ENCODE results near the gene SOX6.

DNA sequence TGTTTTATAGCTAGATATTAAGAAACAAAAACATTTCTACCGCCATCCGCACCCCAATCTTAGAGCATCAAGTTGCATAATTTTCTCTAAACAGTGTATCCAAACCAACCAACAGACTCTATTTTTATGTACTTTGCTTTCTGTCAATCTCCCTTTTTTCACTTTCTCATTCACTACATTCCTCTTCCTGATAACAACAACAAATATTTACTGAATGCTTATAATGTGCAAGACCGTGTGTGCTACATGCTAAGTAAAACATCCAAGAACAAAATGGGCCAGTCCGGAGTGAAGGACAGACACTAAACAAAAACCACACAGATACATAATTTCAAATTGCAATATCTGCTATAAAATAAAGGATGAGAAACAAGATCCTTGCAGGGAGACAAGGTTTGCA lies 38.6 kb upstream of the SOX6 start:
- no peak for TF ChIP-seq EZH2 (IDR thresholded peaks at IDR 0.05; ENCODE audit: borderline replicate concordance, low read length)
- TF ChIP-seq, protein P1, sequence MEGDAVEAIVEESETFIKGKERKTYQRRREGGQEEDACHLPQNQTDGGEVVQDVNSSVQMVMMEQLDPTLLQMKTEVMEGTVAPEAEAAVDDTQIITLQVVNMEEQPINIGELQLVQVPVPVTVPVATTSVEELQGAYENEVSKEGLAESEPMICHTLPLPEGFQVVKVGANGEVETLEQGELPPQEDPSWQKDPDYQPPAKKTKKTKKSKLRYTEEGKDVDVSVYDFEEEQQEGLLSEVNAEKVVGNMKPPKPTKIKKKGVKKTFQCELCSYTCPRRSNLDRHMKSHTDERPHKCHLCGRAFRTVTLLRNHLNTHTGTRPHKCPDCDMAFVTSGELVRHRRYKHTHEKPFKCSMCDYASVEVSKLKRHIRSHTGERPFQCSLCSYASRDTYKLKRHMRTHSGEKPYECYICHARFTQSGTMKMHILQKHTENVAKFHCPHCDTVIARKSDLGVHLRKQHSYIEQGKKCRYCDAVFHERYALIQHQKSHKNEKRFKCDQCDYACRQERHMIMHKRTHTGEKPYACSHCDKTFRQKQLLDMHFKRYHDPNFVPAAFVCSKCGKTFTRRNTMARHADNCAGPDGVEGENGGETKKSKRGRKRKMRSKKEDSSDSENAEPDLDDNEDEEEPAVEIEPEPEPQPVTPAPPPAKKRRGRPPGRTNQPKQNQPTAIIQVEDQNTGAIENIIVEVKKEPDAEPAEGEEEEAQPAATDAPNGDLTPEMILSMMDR (conservative IDR thresholded peaks at IDR 0.05 in 1 of 2, IDR thresholded peaks at IDR 0.05 in 1 of 2; ENCODE audit: extremely low read depth in 1 of 2, insufficient read depth in 1 of 2, low read depth in 1 of 2, low read length in 2 of 2) = no peak

Data from mammary epithelial cell (primary cell).